AG09319 (cell line): ENCODE data around the gene NCSTN.
"Not testable (repeated sequence)": the region's sequence is repeated elsewhere in the genome, so short reads cannot be mapped to it uniquely, and the experiment has no call there.

Experiments
- DNase-seq: peaks from one replicate; pipeline ENCODE4 v3.0.0-alpha.2; 2010; ENCODE audit warnings: low read depth; ENCODE audit errors: extremely low read depth
- CTCF ChIP-seq: IDR thresholded peaks from 2 replicates; pipeline ENCODE4 v1.5.1; 2011; ENCODE audit warnings: low read depth, mild to moderate bottlenecking, inconsistent platforms, low read length, moderate library complexity

Gene NCSTN

DNA sequence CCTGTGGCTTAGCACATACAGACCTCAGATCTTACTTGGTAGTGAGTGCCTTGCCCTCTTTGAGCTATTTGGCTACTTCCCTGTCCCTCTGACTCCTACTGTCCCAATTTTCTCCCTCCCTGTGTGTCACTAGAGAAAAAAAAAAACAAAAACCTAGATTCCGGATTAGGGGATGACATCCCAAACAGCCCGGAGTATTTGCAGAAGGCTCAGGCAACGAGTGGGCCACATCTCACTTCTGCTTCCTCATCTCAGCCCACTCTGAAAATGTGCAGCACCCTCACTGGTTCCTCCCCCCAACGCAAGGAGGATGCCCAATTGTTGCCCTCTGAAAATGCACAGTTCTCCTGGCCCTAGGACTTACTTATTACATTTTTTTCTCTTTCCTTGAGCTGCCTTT lies 28.6 kb downstream of the NCSTN start:
- TF ChIP-seq CTCF, result no peak
- no peak for DNase-seq

DNA sequence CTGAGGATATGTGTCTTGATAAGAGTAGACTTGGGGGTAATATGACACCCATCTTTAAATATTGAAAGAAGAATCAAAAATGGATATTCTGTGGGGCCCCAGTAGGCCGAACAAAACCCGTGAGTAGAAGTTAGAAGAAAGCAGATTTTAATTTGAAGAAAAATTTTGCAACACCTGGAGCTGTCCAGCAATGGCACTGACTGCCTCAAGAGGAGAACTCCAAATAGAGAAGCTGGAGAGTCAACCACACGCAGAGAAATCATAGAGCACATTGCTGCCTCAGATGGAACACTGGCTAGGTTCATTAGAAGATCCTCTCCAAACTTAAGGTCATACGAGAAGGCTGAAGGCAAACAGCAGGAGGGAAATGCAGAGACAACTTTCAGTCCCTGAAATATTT lies 30.5 kb downstream of the NCSTN start:
- no peak for TF ChIP-seq CTCF
- no peak for DNase-seq

DNA sequence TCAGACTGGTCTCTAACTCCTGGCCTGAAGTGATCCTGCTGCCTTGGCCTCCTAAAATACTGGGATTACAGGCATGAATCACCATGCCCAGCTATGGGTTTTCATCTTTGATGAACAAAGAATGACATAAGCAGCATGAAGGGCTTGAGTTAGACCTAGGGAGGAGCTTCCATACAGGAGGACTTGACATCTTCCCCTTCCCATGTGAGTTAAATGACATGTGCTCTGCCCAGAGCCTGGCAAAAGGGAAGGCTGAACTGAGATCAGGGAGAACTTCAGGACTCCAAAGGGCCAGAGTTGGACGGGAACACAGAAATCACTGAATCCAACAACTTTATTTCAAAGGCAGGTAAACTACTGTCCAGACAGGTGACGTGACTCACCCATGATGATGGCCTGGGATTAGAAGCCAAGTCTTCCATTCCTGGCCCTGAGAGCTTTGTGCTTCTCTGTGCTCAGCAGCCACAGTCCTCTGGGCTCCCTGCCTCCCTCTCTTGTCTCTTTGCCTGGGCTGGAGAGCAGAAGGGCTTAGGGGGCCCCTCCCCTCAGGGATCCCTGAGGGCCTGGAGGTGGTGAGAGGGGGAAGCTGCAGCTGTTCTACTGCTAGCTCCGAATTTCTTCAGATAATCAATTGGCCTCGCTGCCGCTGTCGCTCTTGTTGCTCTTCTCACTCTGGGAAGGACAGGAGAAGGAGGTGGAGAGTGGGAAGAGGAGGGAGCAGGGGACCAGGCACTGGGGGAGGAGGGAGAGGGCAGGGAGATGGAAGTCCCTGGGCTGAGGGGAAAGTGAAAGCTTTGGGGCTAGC lies 31.3 kb downstream of the NCSTN start:
- no peak for TF ChIP-seq CTCF
- no peak for DNase-seq

DNA sequence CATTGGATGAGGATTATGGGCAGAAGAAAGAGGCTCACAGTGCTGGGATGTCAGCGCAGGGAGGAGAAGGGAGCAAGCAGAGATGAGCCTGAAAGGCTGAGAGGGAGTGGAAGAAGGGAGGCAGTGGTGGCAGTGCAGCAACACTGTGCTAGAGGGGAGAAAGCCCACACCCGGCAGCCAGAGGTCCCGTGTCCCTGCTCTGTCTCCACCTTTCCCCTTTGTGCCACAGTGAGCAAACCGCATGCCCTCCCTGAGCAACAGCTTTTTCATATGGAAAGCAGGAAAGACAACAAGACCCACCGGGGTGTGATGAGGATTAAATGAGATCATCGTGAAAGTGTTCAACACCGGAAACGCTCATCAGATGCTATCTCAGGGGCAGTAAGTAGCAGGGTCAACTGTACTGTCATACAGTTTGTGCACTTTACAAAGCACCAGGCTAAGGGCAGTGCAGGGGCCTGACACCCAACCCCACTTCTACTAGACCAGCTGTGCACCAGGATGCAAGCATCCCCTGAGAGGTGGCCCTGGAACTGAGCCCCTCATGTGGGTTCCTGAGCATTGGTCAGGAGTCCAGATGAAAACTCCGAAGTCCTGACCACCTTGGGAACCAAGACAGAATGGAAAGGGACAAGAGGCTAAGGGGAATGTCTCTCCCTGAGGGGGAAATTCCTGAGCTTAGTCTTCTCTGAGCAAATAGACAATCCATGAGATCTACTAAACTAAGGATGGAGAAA lies 32.8 kb downstream of the NCSTN start:
- DNase-seq, result no peak
- TF ChIP-seq CTCF, result no peak

- peak; percentile 24 for DNase-seq
- TF ChIP-seq CTCF, result peak; percentile 91
Observed at GRCh38 chr1:160376525-160377131, 33.4 kb downstream of the NCSTN start.

DNA sequence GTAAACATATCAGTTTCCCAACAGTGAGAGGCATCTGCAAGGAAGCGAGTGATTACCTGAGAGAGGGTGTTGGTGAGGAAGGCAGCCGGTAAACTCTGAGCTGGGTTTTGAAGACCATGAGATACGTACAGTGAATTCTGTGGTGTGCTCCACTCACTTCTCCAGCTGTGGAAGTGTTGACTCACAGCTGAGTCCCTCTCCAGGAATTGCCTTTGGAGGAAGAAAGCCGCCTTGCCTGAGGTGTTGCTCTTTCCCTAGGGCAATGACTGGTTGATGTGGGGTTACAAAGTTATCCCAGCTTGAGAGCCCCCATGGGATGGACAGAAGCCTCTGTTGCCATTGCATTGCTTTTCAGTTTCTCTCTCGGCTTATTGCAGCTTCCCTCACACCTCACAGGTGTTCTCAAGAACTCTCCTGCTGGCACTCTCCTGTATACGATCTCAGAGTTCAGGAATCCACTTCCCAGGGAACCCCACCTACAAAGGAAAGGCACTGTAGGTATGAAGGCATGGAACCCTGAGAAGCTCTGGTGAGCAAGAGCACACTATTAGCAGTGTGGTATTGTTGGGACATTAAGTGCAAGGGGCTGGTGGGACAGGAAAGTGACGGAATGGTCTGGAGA lies 34.5 kb downstream of the NCSTN start:
- no peak for TF ChIP-seq CTCF
- no peak for DNase-seq

DNA sequence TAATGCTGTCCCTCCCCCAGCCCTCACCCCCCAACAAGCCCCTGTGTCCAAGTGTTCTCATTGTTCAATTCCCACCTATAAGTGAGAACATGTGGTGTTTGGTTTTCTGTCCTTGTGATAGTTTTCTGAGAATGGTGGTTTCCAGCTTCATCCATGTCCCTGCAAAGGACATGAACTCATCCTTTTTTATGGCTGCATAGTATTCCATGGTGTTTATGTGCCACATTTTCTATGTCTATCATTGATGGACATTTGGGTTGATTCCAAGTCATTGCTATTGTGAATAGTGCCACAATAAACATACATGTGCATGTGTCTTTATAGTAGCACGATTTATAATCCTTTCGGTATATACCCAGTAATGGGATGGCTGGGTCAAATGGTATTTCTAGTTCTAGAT lies 41.6 kb downstream of the NCSTN start:
- not testable (repeated sequence) for DNase-seq

DNA sequence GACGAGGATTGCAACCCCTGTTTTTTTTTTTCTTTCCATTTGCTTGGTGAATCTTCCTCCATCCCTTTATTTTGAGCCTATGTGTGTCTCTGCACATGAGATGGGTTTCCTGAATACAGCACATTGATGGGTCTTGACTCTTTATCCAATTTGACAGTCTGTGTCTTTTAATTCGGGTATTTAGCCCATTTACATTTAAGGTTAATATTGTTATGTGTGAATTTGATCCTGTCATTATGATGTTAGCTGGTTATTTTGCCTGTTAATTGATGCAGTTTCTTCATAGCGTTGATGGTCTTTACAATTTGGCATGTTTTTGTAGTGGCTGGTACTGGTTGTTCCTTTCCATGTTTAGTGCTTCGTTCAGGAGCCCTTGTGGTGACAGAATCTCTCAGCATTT lies 45.2 kb downstream of the NCSTN start:
- not testable (repeated sequence) for DNase-seq
